ENCODE measurements around the gene SCARB1. TPM values are rescaled to one million over a fixed set of nuclear protein-coding genes. Genes with fewer than 3 reads are reported as not detected.

SCARB1 gene
- total and polyA plus RNA-seq, 2 of the 13 experiments (the other 11 are each of a cell fraction or from before 2014, with no cell fraction given) = 63.4 to 160 TPM

- no peak for TF ChIP-seq ARID5B (CRISPR knock-in tag; IDR thresholded peaks at IDR 0.05)
- TF ChIP-seq E2F5 (CRISPR knock-in tag; conservative IDR thresholded peaks at IDR 0.05) = no peak
- no peak for TF ChIP-seq SALL2 (CRISPR knock-in tag; IDR thresholded peaks at IDR 0.05)
- no peak for TF ChIP-seq FOXO1 (CRISPR knock-in tag; IDR thresholded peaks at IDR 0.05)
- no peak for TF ChIP-seq ZFY (CRISPR knock-in tag; IDR thresholded peaks at IDR 0.05)
- TF ChIP-seq SMAD1 (CRISPR knock-in tag; IDR thresholded peaks at IDR 0.05; ENCODE audit: borderline replicate concordance, low read depth) = 0 out of 2 replicates have a peak, but pooled peaks have one; percentile 36
- no peak for TF ChIP-seq TOE1 (CRISPR knock-in tag; IDR thresholded peaks at IDR 0.05)
- no peak for TF ChIP-seq HNF1A (IDR thresholded peaks at IDR 0.05; ENCODE audit: low read depth)
- 0 out of 2 replicates have a peak, but pooled peaks have one; percentile 20 for TF ChIP-seq HNF1A (CRISPR knock-in tag; IDR thresholded peaks at IDR 0.05; ENCODE audit: borderline replicate concordance)
- no peak for TF ChIP-seq ZNF879 (CRISPR knock-in tag; IDR thresholded peaks at IDR 0.05)
- no peak for TF ChIP-seq ZNF235 (CRISPR knock-in tag; IDR thresholded peaks at IDR 0.05; ENCODE audit: borderline replicate concordance)
- TF ChIP-seq MYC (CRISPR knock-in tag; IDR thresholded peaks at IDR 0.05; ENCODE audit: borderline replicate concordance) = 0 out of 2 replicates have a peak, but pooled peaks have one; percentile 2
- TF ChIP-seq HCFC1 (IDR thresholded peaks at IDR 0.05; ENCODE audit: low read depth, low read length) = no peak
- no peak for TF ChIP-seq TOPORS (CRISPR knock-in tag; IDR thresholded peaks at IDR 0.05)
Measured at GRCh38 chr12:124767066-124767821, 96.4 kb downstream of the SCARB1 start (continued).
